ENCODE results near the gene SPRED2.

DNA sequence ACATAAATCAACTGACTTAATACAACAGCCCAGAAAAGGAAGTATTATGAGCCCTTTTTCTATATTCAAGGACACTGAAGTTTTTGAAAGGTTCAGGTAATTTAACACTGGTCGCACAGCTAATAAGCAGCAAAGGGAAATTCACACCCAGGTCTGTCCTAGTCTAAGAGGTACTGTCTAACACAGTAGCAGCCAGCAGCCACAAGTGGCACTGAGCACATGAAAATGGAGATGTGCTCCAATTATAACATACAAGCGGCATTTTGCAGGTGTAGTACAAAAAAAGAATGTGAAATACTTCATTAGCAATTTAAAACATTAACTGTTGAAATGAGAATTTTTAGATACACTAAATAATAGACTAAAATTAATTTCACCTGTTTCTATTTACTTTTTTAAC, 23.4 kb downstream of the SPRED2 start:
- no peak for TF ChIP-seq EZH2 (IDR thresholded peaks at IDR 0.05; ENCODE audit: low read depth, low read length, severe bottlenecking)
- no peak for TF ChIP-seq ASH2L (IDR thresholded peaks at IDR 0.05; ENCODE audit: low read length)
- TF ChIP-seq TAF1 (IDR thresholded peaks at IDR 0.05; ENCODE audit: low read depth, low read length), result no peak
- TF ChIP-seq CEBPB (IDR thresholded peaks at IDR 0.05; ENCODE audit: low read depth, low read length), result no peak

All from H1 (cell line).